A673 (cell line): ENCODE results near the gene CMTM3.

Source experiments
- CTCF ChIP-seq: fragments of 300-800, 200-600 bp; sonication (generic); conservative IDR thresholded peaks from 2 replicates; pipeline ENCODE4 v1.5.1; 2017; ENCODE audit warnings: low read depth, mild to moderate bottlenecking, antibody characterized with exemption, low read length, moderate library complexity, mixed read lengths
- EZH2 ChIP-seq: fragments of 200-600 bp; sonication (generic); IDR thresholded peaks from 2 replicates; pipeline ENCODE4 v1.6.1; 2017; ENCODE audit warnings: borderline replicate concordance, low read depth, mild to moderate bottlenecking, mixed read lengths, antibody characterized with exemption, low read length; ENCODE audit not compliant: poor library complexity, severe bottlenecking

GRCh38 chr16:66572356-66572755 lies 32.1 kb upstream of the CMTM3 start:
- no peak for TF ChIP-seq CTCF
- TF ChIP-seq EZH2, result no peak
